Mesendoderm (in vitro differentiated cells): Measurements from ENCODE around the gene CPED1.
"Not testable (repeated sequence)": the region's sequence is repeated elsewhere in the genome, so short reads cannot be mapped to it uniquely, and the experiment has no call there.

Source experiments
- DNase-seq: peaks from one replicate; pipeline ENCODE4 v3.0.0; 2013
- H2AK5ac ChIP-seq: 2 replicates; pipeline ENCODE4 v1.6.1; 2013; ENCODE audit warnings: low read length, inconsistent platforms
- H2BK120ac ChIP-seq: 2 replicates; pipeline ENCODE4 v1.6.1; 2013; ENCODE audit warnings: low read depth, mild to moderate bottlenecking, low read length, moderate library complexity, mixed read lengths
- H2BK15ac ChIP-seq: replicated peaks from 2 replicates; pipeline ENCODE4 v1.6.1; 2013; ENCODE audit warnings: low read depth, mild to moderate bottlenecking, moderate library complexity
- H2BK5ac ChIP-seq: 2 replicates; pipeline ENCODE4 v1.6.1; 2013; ENCODE audit warnings: low read length, inconsistent platforms
- H3K18ac ChIP-seq: 2 replicates; pipeline ENCODE4 v1.6.1; 2013; ENCODE audit warnings: mild to moderate bottlenecking, low read length, mixed read lengths
- H3K23ac ChIP-seq: one replicate; pipeline ENCODE4 v1.6.1; 2013; ENCODE audit warnings: low read length
- H3K27ac ChIP-seq: 2 replicates; pipeline ENCODE4 v1.5.1; 2013; ENCODE audit warnings: low read depth, mild to moderate bottlenecking, inconsistent platforms, low read length, moderate library complexity
- H3K27me3 ChIP-seq: 2 replicates; pipeline ENCODE4 v1.6.1; 2013; ENCODE audit warnings: low read length, control low read depth, mild to moderate bottlenecking, inconsistent platforms; ENCODE audit not compliant: insufficient read depth, poor library complexity
- H3K36me3 ChIP-seq: 2 replicates; pipeline ENCODE4 v1.6.1; 2013; ENCODE audit warnings: low read length, inconsistent platforms; ENCODE audit not compliant: control insufficient read depth, insufficient read depth
- H3K4ac ChIP-seq: one replicate; pipeline ENCODE4 v1.6.1; 2013; ENCODE audit warnings: low read depth, mild to moderate bottlenecking, low read length, moderate library complexity
- H3K4me1 ChIP-seq: 2 replicates; pipeline ENCODE4 v1.6.1; 2013; ENCODE audit warnings: low read depth, low read length, inconsistent platforms; ENCODE audit not compliant: control insufficient read depth
- H3K4me2 ChIP-seq: 2 replicates; pipeline ENCODE4 v1.6.1; 2013; ENCODE audit warnings: low read length
- H3K4me3 ChIP-seq: 2 replicates; pipeline ENCODE4 v1.5.1; 2013; ENCODE audit warnings: mild to moderate bottlenecking, low read length
- H3K56ac ChIP-seq: one replicate; pipeline ENCODE4 v1.6.1; 2013; ENCODE audit warnings: low read length
- H3K79me1 ChIP-seq: 2 replicates; pipeline ENCODE4 v1.6.1; 2013; ENCODE audit warnings: low read length, inconsistent platforms
- H3K79me2 ChIP-seq: 2 replicates; pipeline ENCODE4 v1.6.1; 2013; ENCODE audit warnings: mild to moderate bottlenecking, low read length; ENCODE audit not compliant: control insufficient read depth, insufficient read depth
- H3K9ac ChIP-seq: 2 replicates; pipeline ENCODE4 v1.6.1; 2013; ENCODE audit warnings: low read length, inconsistent platforms
- H4K5ac ChIP-seq: one replicate; pipeline ENCODE4 v1.6.1; 2013; ENCODE audit warnings: low read length
- H4K8ac ChIP-seq: one replicate; pipeline ENCODE4 v1.6.1; 2013; ENCODE audit warnings: low read depth, mild to moderate bottlenecking, control low read depth, low read length, moderate library complexity
- WGBS: extraction: QIAGEN DNeasy Blood & Tissue Kit; methylation state at CpG from one replicate; pipeline ENCODE4 v1.1.7; 2013; ENCODE audit warnings: low lambda C conversion rate, missing lambda C conversion rate; ENCODE audit not compliant: insufficient coverage; ENCODE audit errors: extremely low coverage; 5-methylcytosine and 5-hydroxymethylcytosine counted together

Gene CPED1

DNA sequence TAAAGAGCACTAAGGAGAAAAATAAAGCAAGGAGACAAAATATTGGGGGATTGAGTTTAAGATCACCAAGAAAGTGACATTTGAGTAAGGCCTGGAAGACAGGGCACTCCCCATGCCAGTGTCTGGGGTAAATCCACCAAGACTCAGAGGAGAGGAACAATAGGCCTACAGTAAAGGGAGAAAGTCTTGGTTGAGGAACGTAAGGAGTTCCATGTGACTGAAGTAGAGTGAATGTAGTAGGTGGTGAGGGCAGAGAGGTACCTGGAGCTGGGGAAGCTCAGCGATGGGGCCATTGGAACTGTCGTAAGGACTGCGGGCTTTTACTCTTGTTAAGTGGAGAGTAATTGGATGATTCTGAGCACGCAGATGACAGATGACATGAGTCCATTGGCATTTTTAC, 69.4 kb downstream of the CPED1 start:
- no peak overlapping the region for H3K4me3 ChIP-seq
- H3K79me2 ChIP-seq: no peaks in the 10 kb centered on the region
- no peaks in the 10 kb centered on the region for H3K4me1 ChIP-seq
- no peak overlapping the region for H3K18ac ChIP-seq
- H3K9ac ChIP-seq: no peak overlapping the region
- no peak overlapping the region for H2AK5ac ChIP-seq
- no peak overlapping the region for H3K23ac ChIP-seq
- no peaks in the 10 kb centered on the region for H3K36me3 ChIP-seq
- H3K4ac ChIP-seq: no peak overlapping the region
- H3K56ac ChIP-seq: no peak overlapping the region
- WGBS: no CpG with 5 or more reads among the region's 5 CpGs
- H3K27me3 ChIP-seq: no peaks in the 10 kb centered on the region
- H2BK15ac ChIP-seq: no peak overlapping the region
- H2BK5ac ChIP-seq: no peak overlapping the region
- no peak overlapping the region for H3K4me2 ChIP-seq
- H3K79me1 ChIP-seq: no peaks in the 10 kb centered on the region
- H3K27ac ChIP-seq: no peak overlapping the region
- no peak overlapping the region for H2BK120ac ChIP-seq
- peak; percentile 10 for DNase-seq
- H4K8ac ChIP-seq: no peak overlapping the region
- H4K5ac ChIP-seq: no peak overlapping the region

- DNase-seq: no peak
- no peaks in the 10 kb centered on the region for H3K27me3 ChIP-seq
- H3K4me2 ChIP-seq: no peak overlapping the region
- no peak overlapping the region for H3K4ac ChIP-seq
- no peaks in the 10 kb centered on the region for H3K79me2 ChIP-seq
- H3K36me3 ChIP-seq: no peaks in the 10 kb centered on the region
- H3K4me3 ChIP-seq: no peak overlapping the region
- H4K8ac ChIP-seq: no peak overlapping the region
- no peaks in the 10 kb centered on the region for H3K4me1 ChIP-seq
- H2BK15ac ChIP-seq: no peak overlapping the region
- no peak overlapping the region for H3K9ac ChIP-seq
- WGBS: no CpG with 5 or more reads among the region's 2 CpGs
- no peak overlapping the region for H2BK5ac ChIP-seq
- H3K23ac ChIP-seq: no peak overlapping the region
- H3K56ac ChIP-seq: no peak overlapping the region
- no peak overlapping the region for H4K5ac ChIP-seq
- no peak overlapping the region for H2BK120ac ChIP-seq
- no peaks in the 10 kb centered on the region for H3K79me1 ChIP-seq
- H3K18ac ChIP-seq: no peak overlapping the region
- no peak overlapping the region for H3K27ac ChIP-seq
- no peak overlapping the region for H2AK5ac ChIP-seq
Observed at GRCh38 chr7:121058975-121059374, 70.5 kb downstream of the CPED1 start.

GRCh38 chr7:121059979-121060509, 71.5 kb downstream of the CPED1 start:
- not testable (repeated sequence) for H3K36me3 ChIP-seq, H2BK120ac ChIP-seq, H2BK5ac ChIP-seq, H3K4ac ChIP-seq, H3K4me2 ChIP-seq, H3K9ac ChIP-seq, H3K27me3 ChIP-seq, H3K27ac ChIP-seq, H3K4me1 ChIP-seq, H2AK5ac ChIP-seq, H2BK15ac ChIP-seq, H4K5ac ChIP-seq, H3K56ac ChIP-seq, H3K79me2 ChIP-seq, H3K23ac ChIP-seq, H3K79me1 ChIP-seq, DNase-seq, H4K8ac ChIP-seq, H3K4me3 ChIP-seq, H3K18ac ChIP-seq
- WGBS: no CpG with 5 or more reads among the region's 40 CpGs

- no peak overlapping the region for H3K4ac ChIP-seq
- H3K9ac ChIP-seq: no peak overlapping the region
- no peaks in the 10 kb centered on the region for H3K27me3 ChIP-seq
- no peak overlapping the region for H4K8ac ChIP-seq
- no peak overlapping the region for H3K4me2 ChIP-seq
- H3K4me1 ChIP-seq: no peaks in the 10 kb centered on the region
- H3K27ac ChIP-seq: no peak overlapping the region
- H2BK15ac ChIP-seq: no peak overlapping the region
- H3K79me2 ChIP-seq: no peaks in the 10 kb centered on the region
- H2BK5ac ChIP-seq: no peak overlapping the region
- no peaks in the 10 kb centered on the region for H3K79me1 ChIP-seq
- no peak overlapping the region for H2AK5ac ChIP-seq
- no peak overlapping the region for H3K23ac ChIP-seq
- no peak overlapping the region for H3K4me3 ChIP-seq
- H3K56ac ChIP-seq: no peak overlapping the region
- WGBS: no CpG with 5 or more reads among the region's 5 CpGs
- H4K5ac ChIP-seq: no peak overlapping the region
- H3K36me3 ChIP-seq: no peaks in the 10 kb centered on the region
- no peak for DNase-seq
- H3K18ac ChIP-seq: no peak overlapping the region
- H2BK120ac ChIP-seq: no peak overlapping the region
Observed at GRCh38 chr7:121061677-121062582, 73.4 kb downstream of the CPED1 start.

GRCh38 chr7:121062671-121063279, 74.3 kb downstream of the CPED1 start:
- H2BK120ac ChIP-seq: no peak overlapping the region
- H4K5ac ChIP-seq: no peak overlapping the region
- H2AK5ac ChIP-seq: no peak overlapping the region
- no peak overlapping the region for H3K56ac ChIP-seq
- H3K4me1 ChIP-seq: no peaks in the 10 kb centered on the region
- WGBS: no CpG with 5 or more reads among the region's 11 CpGs
- no peak overlapping the region for H3K4me2 ChIP-seq
- no peaks in the 10 kb centered on the region for H3K79me2 ChIP-seq
- H2BK15ac ChIP-seq: no peak overlapping the region
- no peaks in the 10 kb centered on the region for H3K36me3 ChIP-seq
- H3K27me3 ChIP-seq: no peaks in the 10 kb centered on the region
- H3K18ac ChIP-seq: no peak overlapping the region
- H4K8ac ChIP-seq: no peak overlapping the region
- H3K79me1 ChIP-seq: no peaks in the 10 kb centered on the region
- DNase-seq: no peak
- H3K23ac ChIP-seq: no peak overlapping the region
- H3K4ac ChIP-seq: no peak overlapping the region
- no peak overlapping the region for H3K27ac ChIP-seq
- H2BK5ac ChIP-seq: no peak overlapping the region
- no peak overlapping the region for H3K9ac ChIP-seq
- H3K4me3 ChIP-seq: no peak overlapping the region
